PC-9 (cell line): ENCODE results near the gene CBX1. TPM values are rescaled to one million over a fixed set of nuclear protein-coding genes. Genes with fewer than 3 reads are reported as not detected.

ENCODE experiments used
- BruUV-seq: library from RNA; stranded (reverse); fragments of 400-500 nt; replicated peaks from 2 replicates; lab custom pipeline; 2021; lab: Mats Ljungman, UMichigan
- CTCF ChIA-PET: fragments of 300-600 bp; sonication (Branson Sonifier 250); formaldehyde crosslinking; loops from one replicate; lab custom pipeline; 2022; ENCODE audit warnings: antibody characterized with exemption; lab: Charles Lee
- POLR2A ChIA-PET: fragments of 300-600 bp; sonication (Branson Sonifier 250); formaldehyde crosslinking; loops from one replicate; lab custom pipeline; 2022; ENCODE audit warnings: antibody characterized with exemption; ENCODE audit not compliant: unreplicated experiment; lab: Charles Lee
- DNase-seq, 2 experiments: peaks; one replicate each; pipeline versions ENCODE4 v3.0.0 to v3.0.0-alpha.2; 2015 to 2022; ENCODE audit warnings: mixed read lengths in 1 of 2
- H2AFZ ChIP-seq: fragments of 200-600 bp; sonication (generic); 2 replicates; pipeline ENCODE4 v1.8.1; 2017; ENCODE audit warnings: antibody characterized with exemption
- H3F3A ChIP-seq: fragments of 200-600 bp; sonication (generic); 2 replicates; pipeline ENCODE4 v1.8.1; 2017; ENCODE audit warnings: antibody characterized with exemption, mild to moderate bottlenecking, low read depth; ENCODE audit not compliant: insufficient read depth
- H3K27ac ChIP-seq: fragments of 200-600 bp; sonication (generic); 2 replicates; pipeline ENCODE4 v1.6.1; 2016; ENCODE audit warnings: mixed run types
- H3K27me3 ChIP-seq: fragments of 200-600 bp; sonication (generic); 2 replicates; pipeline ENCODE4 v1.6.1; 2016; ENCODE audit warnings: low read depth, mixed run types; ENCODE audit not compliant: insufficient read depth
- H3K36me3 ChIP-seq: fragments of 200-600 bp; sonication (generic); 2 replicates; pipeline ENCODE4 v1.6.1; 2016; ENCODE audit warnings: low read depth, mixed run types
- H3K4me1 ChIP-seq: fragments of 200-600 bp; sonication (generic); replicated peaks from 2 replicates; pipeline ENCODE4 v1.6.1; 2016; ENCODE audit warnings: mixed run types; ENCODE audit not compliant: insufficient read depth
- H3K4me2 ChIP-seq: fragments of 200-600 bp; sonication (generic); 2 replicates; pipeline ENCODE4 v1.6.1; 2017; ENCODE audit warnings: mixed run types
- H3K4me3 ChIP-seq: fragments of 200-600 bp; sonication (generic); 2 replicates; pipeline ENCODE4 v1.6.1; 2016; ENCODE audit warnings: mixed run types
- H3K79me2 ChIP-seq: fragments of 200-600 bp; sonication (generic); 2 replicates; pipeline ENCODE4 v1.6.1; 2017; ENCODE audit warnings: low read depth, mixed run types
- H3K9me2 ChIP-seq: fragments of 200-600 bp; sonication (generic); 2 replicates; pipeline ENCODE4 v1.8.1; 2017; ENCODE audit warnings: mild to moderate bottlenecking; ENCODE audit not compliant: insufficient read depth
- H3K9me3 ChIP-seq: fragments of 200-600 bp; sonication (generic); 2 replicates; pipeline ENCODE4 v1.8.1; 2016; ENCODE audit warnings: low read depth; ENCODE audit not compliant: insufficient read depth
- H4K20me1 ChIP-seq: fragments of 200-600 bp; sonication (generic); 2 replicates; pipeline ENCODE4 v1.8.1; 2017; ENCODE audit not compliant: insufficient read depth
- EZH2 ChIP-seq: fragments of 200-600 bp; sonication (generic); IDR thresholded peaks from 2 replicates; pipeline ENCODE4 v1.8.0; 2017; ENCODE audit warnings: antibody characterized with exemption, low read depth
- intact Hi-C: fragments of 100-400 bp; cut with micrococcal nuclease; formaldehyde crosslinking; loops from one replicate; pipeline ENCODE4 v1.10.0; 2022; ENCODE audit not compliant: unreplicated experiment
- total RNA-seq: library from RNA; stranded (reverse); gene quantifications from 2 replicates; pipeline ENCODE4 v1.2.3, GENCODE V29; 2021
- TF ChIP-seq, protein P1 (sequence below): fragments of 200-600 bp; sonication (generic); conservative IDR thresholded peaks from 2 replicates; pipeline ENCODE4 v1.6.1; 2017; ENCODE audit warnings: mixed run types, antibody characterized with exemption, mild to moderate bottlenecking, moderate library complexity

CBX1 gene
- total RNA-seq, 1 experiment from 2014 or later, result 93.9 TPM

DNA sequence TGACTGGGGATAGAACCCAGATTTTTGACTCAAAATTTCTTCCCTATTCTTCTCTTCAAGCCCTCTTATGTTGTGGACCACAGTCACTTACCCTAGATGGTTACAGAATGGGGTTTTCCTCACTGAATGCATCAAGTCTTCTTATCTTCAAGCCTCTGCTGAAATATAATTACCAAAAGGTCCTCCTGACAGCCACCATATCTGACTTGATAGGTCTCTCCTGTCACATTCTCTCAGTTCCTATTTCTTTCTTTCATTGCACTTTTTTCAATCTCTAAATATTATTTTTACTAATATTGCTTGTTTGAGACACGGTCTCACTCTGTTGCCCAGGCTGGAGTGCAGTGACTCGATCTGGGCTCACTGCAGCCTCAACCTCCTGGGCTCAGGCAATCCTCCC lies 62.6 kb downstream of the CBX1 start:
- H3K4me3 ChIP-seq, result no peak overlapping the region
- H3K4me1 ChIP-seq, result no peaks in the 10 kb centered on the region
- intact Hi-C loops, result no loop called here
- no peak for DNase-seq
- H3K9me3 ChIP-seq, result no peaks in the 10 kb centered on the region
- ChIA-PET CTCF (no interaction called here), POLR2A (no interaction called here)
- H3K27ac ChIP-seq, result no peak overlapping the region
- H3K79me2 ChIP-seq, result no peaks in the 10 kb centered on the region
- H3K9me2 ChIP-seq, result no peaks in the 10 kb centered on the region
- BruUV-seq, result no TSS peak
- no peak overlapping the region for H2AFZ ChIP-seq
- peaks cover 40% of the 10 kb centered on the region for H3K27me3 ChIP-seq
- no peaks in the 10 kb centered on the region for H3K36me3 ChIP-seq
- H3F3A ChIP-seq, result peaks cover 23% of the 10 kb centered on the region; the same call in 1 of the 2 replicates
- no peak overlapping the region for H3K4me2 ChIP-seq
- TF ChIP-seq, protein P1, sequence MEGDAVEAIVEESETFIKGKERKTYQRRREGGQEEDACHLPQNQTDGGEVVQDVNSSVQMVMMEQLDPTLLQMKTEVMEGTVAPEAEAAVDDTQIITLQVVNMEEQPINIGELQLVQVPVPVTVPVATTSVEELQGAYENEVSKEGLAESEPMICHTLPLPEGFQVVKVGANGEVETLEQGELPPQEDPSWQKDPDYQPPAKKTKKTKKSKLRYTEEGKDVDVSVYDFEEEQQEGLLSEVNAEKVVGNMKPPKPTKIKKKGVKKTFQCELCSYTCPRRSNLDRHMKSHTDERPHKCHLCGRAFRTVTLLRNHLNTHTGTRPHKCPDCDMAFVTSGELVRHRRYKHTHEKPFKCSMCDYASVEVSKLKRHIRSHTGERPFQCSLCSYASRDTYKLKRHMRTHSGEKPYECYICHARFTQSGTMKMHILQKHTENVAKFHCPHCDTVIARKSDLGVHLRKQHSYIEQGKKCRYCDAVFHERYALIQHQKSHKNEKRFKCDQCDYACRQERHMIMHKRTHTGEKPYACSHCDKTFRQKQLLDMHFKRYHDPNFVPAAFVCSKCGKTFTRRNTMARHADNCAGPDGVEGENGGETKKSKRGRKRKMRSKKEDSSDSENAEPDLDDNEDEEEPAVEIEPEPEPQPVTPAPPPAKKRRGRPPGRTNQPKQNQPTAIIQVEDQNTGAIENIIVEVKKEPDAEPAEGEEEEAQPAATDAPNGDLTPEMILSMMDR, result no peak
- no peak for TF ChIP-seq EZH2
- no peaks in the 10 kb centered on the region for H4K20me1 ChIP-seq

DNA sequence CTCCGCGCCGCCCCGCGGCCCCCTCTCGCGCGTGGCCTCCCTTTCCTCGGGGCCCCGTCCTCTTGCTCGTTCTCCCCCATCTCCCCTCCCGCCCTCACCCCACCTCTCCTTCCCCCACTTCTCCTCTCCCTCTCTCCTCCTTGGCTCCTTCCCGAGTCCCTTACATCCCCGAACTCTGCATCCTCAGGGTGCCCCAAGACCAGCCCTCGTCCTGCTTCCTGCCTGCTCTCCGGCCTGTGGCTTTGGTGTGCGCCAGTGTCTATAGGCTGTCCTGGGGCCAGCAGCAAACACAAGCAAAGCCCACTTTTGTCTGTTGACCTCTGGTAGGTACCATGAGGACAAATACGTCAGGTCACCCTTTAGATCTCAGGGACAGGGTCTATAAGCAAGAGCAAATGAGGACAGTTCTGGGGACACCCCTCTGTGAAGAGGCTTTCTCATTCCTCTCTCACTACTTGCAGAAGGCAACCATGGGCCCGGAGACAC lies 63.4 kb downstream of the CBX1 start:
- no peak for DNase-seq
- H3F3A ChIP-seq, result peaks cover 15% of the 10 kb centered on the region; the same call in 1 of the 2 replicates
- H3K9me2 ChIP-seq, result no peaks in the 10 kb centered on the region
- H2AFZ ChIP-seq, result no peak overlapping the region
- no peaks in the 10 kb centered on the region for H3K36me3 ChIP-seq
- no peak overlapping the region for H3K27ac ChIP-seq
- ChIA-PET POLR2A (no interaction called here), CTCF (no interaction called here)
- no peaks in the 10 kb centered on the region for H4K20me1 ChIP-seq
- no peaks in the 10 kb centered on the region for H3K79me2 ChIP-seq
- TF ChIP-seq, protein P1, result no peak
- TF ChIP-seq EZH2, result peak; percentile 100
- H3K4me3 ChIP-seq, result peak overlapping the region; percentile 45; the same call in 1 of the 2 replicates
- H3K27me3 ChIP-seq, result peaks cover 46% of the 10 kb centered on the region
- H3K9me3 ChIP-seq, result no peaks in the 10 kb centered on the region
- no TSS peak for BruUV-seq
- H3K4me1 ChIP-seq, result no peaks in the 10 kb centered on the region
- peak overlapping the region; percentile 74 for H3K4me2 ChIP-seq
- intact Hi-C loops, result no loop called here

DNA sequence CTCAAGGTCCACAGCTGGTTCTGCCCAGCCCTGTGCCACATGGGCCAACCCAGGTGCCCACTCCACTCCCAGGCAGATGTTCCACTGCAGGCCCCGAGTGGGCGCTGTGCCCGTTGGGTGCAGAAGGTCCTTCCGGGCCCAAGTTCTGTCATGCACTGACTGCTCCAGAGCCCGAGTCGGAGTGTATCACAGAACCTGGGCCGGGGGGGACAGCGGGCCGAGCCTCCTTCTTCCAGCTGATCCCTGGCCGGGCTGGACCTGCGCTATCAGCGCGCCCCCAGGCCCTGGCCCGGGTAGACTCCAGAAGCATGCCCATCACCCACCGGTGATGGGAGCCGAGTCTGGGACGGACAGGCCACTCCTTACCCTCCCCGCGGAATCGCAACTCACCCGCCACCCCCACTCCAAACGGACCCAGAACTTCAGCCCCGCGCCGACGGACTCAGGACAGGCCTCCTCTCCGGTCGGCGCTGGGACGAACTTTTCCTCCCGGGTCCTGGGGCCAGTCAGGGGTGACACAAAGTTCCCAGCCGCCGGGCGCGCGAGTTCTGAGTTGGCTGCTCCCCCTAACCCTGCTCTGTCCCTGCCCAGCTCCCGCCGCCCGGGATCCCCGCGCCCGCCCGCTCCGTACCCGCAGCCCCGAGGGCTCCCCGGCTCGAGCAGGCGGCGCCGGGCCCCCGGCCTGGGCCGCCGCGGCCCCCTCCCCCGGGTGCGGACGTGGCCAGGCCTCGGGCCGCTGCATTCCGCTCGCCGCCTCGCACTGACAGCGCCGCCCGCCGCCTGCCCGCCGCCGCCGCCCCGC lies 64.0 kb downstream of the CBX1 start, which contains the start of gene COPZ2:
COPZ2 (minus strand) TSS at position 762 of the 802 bp plus-strand sequence; CDS start at position 742, 20 bp downstream.
- Histone ChIP-seq H3K9me2 (no peaks in the 10 kb centered on the region), H3K4me2 (peak within 1 kb of the TSS; percentile 74), H3K9me3 (no peaks in the 10 kb centered on the region), H3K27ac (no peak within 1 kb of the TSS), H2AFZ (no peak within 1 kb of the TSS), H3K4me3 (peak within 1 kb of the TSS; percentile 49; the same call in 1 of the 2 replicates), H3K79me2 (no peaks in the 10 kb centered on the region), H3K36me3 (no peaks in the 10 kb centered on the region), H3F3A (peaks cover 14% of the 10 kb centered on the region; the same call in 1 of the 2 replicates), H3K27me3 (peaks cover 53% of the 10 kb centered on the region), H3K4me1 (no peaks in the 10 kb centered on the region), H4K20me1 (no peaks in the 10 kb centered on the region)
- DNase-seq, result no peak
- CTCF ChIA-PET, result no interaction called here
- TF ChIP-seq, protein P1, result no peak
- peak; percentile 96 for TF ChIP-seq EZH2
- intact Hi-C loops, result no loop called here
- BruUV-seq, result no TSS peak
- POLR2A ChIA-PET, result no interaction called here
